ENCODE measurements around the gene STX10.

STX10 gene

DNA sequence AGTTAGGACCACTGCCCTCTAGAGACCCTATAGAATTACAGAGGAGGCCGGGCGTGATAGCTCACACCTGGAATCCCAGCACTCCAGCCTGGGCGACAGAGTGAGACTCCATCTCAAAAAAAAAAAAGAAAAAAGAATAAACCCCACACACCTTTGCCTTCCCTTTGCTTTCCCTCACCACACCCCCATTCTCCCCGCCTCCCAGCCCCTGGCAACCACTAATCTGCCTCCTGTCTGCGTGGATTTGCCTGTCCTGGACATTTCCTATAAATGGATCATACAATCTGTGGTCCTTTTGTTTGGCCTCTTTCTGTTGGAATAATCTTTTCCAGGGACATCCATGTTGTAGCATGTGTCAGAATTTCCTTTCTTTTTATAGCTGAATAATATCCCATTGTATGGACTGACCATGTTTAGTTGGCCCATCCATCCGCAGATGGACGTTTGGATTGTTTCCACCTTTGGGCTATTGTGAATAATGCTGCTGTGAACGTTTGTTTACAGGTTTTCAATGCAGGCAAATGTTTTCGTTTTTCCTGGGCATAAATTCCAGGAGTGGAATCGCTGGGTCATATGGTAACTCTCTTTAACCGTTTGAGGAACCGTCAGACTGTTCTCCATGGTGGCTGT lies 16.8 kb downstream of the STX10 start:
- TF ChIP-seq, protein P1, sequence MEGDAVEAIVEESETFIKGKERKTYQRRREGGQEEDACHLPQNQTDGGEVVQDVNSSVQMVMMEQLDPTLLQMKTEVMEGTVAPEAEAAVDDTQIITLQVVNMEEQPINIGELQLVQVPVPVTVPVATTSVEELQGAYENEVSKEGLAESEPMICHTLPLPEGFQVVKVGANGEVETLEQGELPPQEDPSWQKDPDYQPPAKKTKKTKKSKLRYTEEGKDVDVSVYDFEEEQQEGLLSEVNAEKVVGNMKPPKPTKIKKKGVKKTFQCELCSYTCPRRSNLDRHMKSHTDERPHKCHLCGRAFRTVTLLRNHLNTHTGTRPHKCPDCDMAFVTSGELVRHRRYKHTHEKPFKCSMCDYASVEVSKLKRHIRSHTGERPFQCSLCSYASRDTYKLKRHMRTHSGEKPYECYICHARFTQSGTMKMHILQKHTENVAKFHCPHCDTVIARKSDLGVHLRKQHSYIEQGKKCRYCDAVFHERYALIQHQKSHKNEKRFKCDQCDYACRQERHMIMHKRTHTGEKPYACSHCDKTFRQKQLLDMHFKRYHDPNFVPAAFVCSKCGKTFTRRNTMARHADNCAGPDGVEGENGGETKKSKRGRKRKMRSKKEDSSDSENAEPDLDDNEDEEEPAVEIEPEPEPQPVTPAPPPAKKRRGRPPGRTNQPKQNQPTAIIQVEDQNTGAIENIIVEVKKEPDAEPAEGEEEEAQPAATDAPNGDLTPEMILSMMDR (IDR thresholded peaks at IDR 0.05), result no peak

DNA sequence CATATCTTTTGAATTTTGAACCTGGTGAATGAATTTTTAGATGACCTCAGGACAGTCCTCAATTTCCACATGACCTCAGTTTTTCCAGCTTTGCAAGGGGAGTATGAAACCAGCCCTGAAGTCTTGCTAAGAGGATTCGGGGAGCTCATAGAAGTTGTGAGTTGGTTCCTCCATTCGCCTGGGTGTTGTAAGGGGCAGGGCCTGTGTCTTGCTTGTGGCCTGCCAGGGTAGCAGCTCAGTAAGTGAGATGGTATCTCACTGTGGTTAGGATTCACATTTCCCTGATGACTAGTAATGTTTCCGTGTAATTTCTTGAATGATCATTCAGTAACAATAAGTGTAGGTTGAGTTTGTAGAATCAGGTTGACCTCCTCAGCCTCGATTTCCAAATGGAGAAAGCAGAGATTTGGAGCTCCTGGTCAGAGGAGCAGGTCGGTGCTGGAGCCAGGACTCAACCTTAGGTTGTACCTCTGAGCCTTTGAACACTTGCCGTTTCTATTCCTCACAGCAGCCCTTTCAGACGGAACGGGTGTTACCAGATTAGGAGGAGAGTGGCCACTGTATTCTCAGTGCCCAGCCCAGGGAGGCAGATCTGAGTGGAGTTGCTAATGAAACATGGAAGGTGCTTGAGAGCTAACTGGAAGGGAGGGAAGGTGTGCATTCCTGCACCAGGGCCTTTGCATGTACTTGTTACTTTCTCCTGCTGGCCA lies 17.5 kb downstream of the STX10 start:
- TF ChIP-seq, protein P1 (IDR thresholded peaks at IDR 0.05), result no peak

DNA sequence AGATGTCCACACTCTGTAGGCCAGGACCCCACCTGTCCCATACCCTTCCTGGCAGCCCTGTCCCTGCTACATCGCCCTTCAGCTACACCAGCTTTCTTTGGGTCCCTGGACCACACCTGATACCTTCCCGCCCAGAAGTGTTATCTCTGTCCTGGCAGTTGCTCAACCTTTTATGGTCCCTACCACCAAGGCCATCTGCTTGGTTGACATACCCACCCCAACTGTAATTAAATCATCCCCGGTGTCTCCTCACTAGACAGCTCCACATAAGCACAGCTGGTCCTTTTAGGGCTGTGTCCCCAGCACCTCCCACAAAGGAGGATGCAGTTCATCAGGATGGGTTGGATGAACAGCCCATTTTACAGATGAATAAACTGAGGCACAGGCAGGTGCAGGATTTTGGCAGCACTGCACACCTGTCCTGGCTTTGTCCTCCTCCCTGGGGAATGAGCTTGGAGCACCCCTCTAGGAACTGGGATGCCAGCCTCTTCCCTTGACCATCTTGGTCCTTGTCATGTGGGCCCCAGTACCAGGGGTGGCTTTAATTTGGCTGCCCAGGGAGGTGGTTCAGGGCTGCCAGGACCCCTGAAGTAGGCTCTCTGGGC lies 19.2 kb downstream of the STX10 start:
- TF ChIP-seq, protein P1 (IDR thresholded peaks at IDR 0.05), result no peak

DNA sequence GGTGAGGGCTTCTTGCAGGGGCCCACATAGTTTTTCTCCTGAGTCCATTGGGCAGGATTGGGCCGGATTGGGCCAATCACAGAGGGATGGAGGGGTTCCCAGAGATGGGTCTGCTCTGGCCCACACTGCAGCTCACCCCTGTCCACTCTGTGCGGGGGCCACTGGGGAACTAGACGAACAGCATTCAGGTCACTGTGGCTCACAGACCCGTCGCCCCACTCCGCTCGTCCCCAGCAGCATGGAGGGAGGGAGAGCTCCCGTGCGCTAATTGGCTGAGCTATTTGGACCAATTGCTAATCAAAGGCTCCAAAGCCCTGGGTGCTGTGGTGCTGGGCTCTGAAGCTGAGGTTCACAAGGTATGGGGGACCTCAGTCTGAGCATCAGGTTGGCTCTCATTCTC lies 20.8 kb downstream of the STX10 start:
- TF ChIP-seq, protein P1 (IDR thresholded peaks at IDR 0.05), result no peak

DNA sequence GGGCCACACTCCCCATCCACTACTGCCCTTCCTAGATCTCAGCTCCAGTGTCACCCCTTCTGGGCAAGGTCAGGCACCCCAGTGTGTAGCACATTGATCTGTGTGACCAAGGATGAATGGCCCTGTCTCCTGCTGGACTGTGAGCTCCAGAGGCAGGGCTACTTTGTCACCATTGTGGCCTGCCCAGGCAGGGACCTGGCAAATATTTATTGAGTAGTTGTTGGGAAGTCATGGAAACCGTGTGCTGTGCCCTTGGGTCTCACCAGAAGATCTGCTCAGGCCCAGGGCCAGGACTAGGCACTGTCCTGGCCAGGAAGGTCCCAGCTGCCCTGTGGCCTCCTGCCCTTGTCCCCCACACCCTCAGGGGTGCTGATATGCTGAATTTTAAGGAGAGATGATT lies 21.6 kb downstream of the STX10 start:
- TF ChIP-seq, protein P1 (IDR thresholded peaks at IDR 0.05), result no peak

DNA sequence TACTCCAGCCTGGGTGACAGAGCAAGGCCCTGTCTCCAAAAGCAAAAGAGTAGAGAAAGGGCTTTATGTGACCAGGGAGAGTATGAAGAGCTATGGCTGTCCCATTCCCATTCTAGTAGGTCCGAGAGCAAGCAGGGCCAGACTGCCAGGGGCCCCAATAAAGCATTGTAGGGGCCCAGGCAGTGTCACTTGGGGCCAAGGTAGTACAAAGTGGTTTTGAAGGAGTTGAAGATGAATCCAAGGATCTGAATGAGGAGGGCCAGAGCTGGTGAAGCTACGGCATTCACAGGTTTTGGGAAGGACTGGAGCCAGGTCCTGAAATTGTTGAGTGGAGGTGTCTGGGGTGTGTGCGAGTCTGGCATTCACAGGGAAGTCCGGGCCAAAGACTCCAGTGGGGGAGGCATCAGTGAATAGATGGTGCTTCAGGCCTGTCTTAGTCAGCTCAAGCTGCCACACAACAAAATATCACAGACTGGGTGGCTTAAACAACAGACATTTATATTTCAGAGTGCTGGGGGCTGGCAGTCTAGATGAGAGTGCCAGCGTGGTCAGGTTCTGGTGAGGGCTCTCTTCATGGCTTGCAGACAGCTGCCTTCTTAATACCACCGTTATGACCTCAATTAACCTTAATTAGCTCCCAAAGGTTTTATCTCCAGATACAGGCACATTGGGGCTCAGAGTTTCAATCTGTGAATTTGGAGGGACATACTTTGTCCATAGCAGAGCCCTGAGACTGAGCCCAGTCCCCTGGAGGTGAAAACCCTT lies 22.2 kb downstream of the STX10 start:
- TF ChIP-seq, protein P1 (IDR thresholded peaks at IDR 0.05), result no peak

DNA sequence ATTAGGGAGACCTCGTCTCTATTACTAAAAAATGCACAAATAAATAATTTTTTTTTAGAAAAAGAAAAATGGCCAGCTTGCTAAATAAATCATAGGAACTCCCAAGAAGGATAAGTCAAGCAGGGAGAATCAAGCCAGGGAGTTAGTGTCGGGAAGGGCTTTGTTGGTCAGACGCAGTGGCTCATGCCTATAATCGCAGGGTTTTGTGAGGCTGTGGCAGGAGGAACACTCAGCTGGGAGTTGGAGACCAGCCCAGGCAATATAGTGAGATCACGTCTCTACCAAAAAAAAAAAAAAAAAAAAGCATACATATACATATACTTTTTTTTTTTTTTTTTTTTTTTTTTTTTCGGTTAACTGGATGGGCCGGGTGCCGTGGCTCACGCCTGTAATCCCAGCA lies 23.1 kb downstream of the STX10 start:
- TF ChIP-seq, protein P1 (IDR thresholded peaks at IDR 0.05), result no peak

All from LNCAP (cell line).